Stimulated activated CD4-positive, alpha-beta T cell treated with anti-CD3 and anti-CD28 coated beads, Interleukin-1b, Interleukin-23, amount 100 ng/mL, for 48 hours (primary cell): Measurements from ENCODE around the gene DOCK4.
A peak's percentile ranks its signal among the peaks of the same experiment; 100 is the strongest.

ENCODE experiments used
- DNase-seq: peaks from one replicate; pipeline ENCODE4 v3.0.0-alpha.2; 2020

Gene DOCK4

GRCh38 chr7:111796671-111797070 is 409.5 kb downstream of the DOCK4 start:
- DNase-seq, result no peak

DNA sequence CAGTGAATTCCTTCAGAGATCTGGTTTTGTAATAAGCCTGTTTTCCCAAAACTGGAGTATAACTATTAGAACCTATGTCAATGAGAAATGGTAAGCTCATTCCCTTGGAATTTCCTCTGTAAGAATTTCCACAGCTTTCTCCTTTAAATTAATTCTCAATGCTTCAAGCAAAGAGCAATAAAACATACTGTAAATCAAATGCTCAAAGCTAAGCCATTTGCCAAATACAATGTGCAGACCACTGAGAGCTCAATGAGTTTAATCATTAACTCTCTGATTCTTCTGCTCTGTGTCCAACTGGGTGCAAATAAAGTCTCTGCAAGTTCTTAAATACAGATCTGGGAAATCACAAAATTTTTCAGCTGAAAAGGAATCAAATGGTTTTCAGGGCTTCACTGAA is 416.3 kb downstream of the DOCK4 start:
- DNase-seq, result no peak

GRCh38 chr7:111789048-111789320 is 417.2 kb downstream of the DOCK4 start:
- no peak for DNase-seq

- no peak for DNase-seq
Measured at GRCh38 chr7:111788286-111789047, 417.7 kb downstream of the DOCK4 start.

DNA sequence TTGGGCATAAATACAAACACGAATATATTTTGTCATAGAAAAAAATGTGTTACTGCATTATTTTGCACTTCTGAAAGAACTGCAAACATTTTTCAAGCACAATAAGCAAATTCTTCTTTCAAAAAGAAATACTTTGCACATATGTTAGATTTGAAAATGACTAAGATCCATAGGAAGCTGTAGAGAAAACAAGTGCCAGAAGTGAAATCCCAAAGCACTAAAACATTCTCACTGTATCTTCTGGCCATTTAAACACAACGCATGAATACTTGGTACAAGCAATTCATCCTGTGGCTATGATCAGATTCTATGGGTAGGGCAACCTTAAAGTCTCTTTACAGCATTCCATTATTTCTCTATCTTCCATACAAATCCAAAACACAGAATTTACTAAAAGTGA is 418.5 kb downstream of the DOCK4 start:
- no peak for DNase-seq

- no peak for DNase-seq
Measured at GRCh38 chr7:111787099-111787498, 419.1 kb downstream of the DOCK4 start.

- no peak for DNase-seq
Measured at GRCh38 chr7:111785076-111785475, 421.1 kb downstream of the DOCK4 start.

DNA sequence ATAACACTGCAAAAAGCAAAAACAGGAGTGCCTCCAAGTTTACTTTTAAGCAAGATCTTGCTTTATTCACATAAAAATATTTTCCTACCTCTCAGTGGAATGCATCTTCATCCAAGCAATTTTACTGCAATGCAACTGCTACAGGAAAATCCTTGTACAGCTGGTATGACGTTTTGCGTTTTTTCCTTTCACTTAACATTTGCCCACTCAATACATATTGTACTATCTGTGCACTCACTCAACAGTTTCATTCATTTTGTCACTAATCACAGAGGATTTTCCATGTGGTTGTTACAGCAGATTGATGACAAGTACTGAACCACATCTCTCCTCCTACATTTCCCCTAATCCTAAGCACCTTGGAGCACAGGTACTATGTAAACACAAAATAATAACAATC is 421.9 kb downstream of the DOCK4 start:
- DNase-seq, result no peak

DNA sequence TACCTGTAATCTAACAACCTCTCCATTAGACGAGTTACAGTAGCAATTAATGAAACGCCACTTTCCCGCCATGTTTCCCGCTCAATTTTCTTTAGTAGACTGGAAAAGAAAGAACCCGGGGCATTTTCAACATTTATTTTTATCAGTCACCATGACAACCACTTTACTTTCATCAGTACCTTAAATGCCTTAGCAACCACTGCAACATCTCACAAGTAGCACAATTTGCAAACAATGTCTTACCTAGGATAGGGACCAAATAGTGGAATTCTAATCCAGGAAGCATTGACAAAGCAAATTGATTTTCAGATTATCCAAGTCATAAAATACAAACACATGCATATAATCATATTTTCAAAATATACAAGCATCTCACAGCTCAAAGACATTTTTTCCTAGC is 422.3 kb downstream of the DOCK4 start:
- DNase-seq, result no peak

DNA sequence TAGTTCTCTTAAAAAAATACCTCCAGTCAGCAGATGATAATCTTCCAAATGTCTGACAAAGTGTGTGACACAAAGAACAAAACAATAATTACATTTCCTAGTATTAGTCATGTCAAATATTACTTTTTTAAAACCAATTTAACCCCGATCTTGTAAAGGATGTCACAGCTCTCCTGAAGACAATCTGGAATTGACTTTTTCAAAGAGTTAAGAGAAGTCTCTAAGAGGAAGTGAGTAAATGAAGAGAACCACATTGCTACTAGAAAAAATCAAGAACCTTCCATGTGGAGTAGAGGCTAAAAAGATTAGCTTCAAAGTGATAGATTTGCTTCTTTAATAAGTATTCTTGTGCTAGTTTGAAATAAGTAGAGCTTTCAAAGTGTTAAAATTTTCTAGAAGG is 425.7 kb downstream of the DOCK4 start:
- DNase-seq, result no peak

GRCh38 chr7:111775206-111775605 is 431.0 kb downstream of the DOCK4 start:
- DNase-seq, result no peak

DNA sequence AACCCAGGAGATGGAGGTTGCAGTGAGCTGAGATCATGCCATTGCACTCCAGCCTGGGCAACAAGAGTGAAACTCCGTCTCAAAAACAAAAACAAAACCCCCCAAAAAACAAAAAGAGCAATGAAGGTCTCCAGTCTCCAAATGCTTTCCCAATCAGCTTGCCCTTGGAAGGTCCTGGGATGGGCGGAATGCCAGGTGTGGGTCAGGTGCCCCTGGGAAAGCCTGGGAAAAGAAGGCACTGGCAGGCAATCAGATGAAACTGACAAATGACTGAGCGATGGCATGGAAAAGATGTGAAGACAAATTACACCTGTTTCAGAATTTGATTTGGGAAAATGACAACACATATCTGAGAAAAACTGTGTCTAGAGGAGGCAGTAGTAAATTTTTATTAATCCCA is 433.5 kb downstream of the DOCK4 start:
- DNase-seq, result no peak

DNA sequence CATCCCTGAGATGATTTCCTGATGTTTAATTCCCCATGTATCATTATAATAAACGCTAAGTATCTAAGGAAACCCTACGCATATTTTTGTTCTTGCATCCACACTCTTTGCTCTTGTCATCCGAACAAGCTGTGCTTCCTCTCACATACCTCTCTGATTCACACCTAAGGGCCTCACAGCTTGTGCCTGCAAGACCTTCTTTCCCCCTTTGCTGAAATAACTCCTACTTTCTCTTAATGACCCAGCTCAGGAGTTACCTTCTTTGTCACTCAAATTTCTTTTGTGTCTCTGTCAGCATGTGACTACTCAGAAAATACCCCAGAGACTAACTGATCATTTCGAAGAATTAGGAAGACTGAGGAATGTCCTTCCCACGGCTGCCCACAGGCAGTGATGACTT is 434.6 kb downstream of the DOCK4 start:
- no peak for DNase-seq

DNA sequence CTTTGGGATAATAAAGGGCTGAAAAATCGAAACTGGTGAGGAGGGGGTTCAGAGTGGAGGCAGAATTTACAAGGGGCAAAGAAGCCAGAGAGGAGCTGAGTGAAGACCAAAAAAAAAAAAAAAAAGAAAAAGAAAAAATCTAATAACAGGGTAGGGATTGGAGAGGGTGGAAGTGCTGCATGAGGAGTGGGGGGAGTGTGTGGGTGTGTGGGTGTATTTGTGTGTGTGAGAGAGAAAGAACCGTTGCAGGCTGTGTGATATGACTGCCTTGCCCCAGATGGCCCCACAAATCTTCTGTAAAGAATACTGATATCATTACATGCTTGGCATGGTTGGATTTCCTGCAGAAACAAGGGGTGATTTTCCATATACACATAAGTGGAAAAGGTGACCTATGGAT is 436.1 kb downstream of the DOCK4 start:
- no peak for DNase-seq

DNA sequence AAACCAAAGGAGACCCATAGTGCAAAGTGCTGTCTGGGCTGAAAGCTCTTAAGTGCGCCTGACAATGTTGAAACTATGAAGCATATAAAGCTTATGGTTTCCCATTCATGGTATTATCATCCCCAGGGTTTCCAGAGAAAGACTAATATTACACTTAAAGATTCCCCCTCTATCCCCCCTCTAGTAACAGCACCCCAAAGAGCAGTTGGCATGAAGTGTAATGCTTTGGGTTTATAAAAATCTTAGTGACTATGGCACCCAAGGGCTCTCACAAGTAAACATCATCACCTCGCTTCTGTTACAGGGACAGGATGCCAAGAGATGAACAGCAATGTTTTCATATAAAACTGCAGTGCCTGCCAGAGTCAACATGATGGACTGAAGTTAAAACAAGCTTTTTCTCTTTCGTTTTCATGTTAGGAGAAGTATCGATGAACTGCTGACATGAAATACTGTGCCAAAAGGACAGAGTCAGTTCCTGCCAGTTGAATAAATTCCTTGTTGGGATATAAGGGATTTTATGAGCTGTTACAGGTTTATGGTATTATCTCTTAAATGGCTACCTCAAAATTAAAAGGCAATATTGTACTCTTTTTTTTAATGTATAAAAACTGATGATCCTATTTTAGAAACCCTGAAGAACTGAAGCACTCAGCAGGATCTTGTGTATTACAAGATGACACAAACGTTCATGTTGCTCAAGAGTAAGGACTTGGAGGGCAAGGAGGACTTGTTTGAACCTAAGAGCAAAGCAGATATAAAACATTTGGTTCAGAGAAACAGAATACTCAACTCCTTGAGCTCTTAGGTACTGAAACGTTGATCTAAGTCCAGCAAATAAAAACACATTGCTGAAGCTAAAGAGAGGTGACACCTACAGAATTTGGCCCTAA is 440.2 kb downstream of the DOCK4 start:
- DNase-seq, result no peak

- DNase-seq, result no peak
Measured at GRCh38 chr7:111763221-111763801, 442.9 kb downstream of the DOCK4 start.

DNA sequence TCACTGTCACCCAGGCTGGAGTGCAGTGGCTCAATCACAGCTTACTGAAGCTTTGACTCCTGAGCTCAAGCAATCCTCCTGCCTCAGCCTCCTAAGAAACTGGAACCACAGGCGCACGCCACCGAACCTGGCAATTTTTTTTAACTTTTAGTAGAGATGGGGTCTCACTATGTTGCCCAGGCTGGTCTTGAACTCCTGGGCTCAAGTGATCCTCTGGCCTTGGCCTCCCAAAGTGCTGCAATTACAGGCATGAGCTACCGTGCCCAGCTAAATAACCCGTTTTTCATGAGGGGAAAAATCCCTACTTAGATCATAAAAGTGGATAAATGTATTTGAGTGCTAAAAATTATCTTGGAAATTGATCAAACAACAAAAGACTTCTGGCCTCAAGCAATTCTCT is 443.4 kb downstream of the DOCK4 start:
- no peak for DNase-seq

GRCh38 chr7:111762211-111762610 is 444.0 kb downstream of the DOCK4 start:
- DNase-seq, result no peak

GRCh38 chr7:111760043-111760442 is 446.2 kb downstream of the DOCK4 start:
- no peak for DNase-seq

GRCh38 chr7:111758332-111758731 is 447.9 kb downstream of the DOCK4 start:
- DNase-seq, result no peak

- DNase-seq, result no peak
Measured at GRCh38 chr7:111756687-111757178, 449.5 kb downstream of the DOCK4 start.

GRCh38 chr7:111755383-111755782 is 450.8 kb downstream of the DOCK4 start:
- DNase-seq, result no peak

GRCh38 chr7:111753968-111754367 is 452.2 kb downstream of the DOCK4 start:
- DNase-seq, result no peak

- DNase-seq, result peak; percentile 58
Measured at GRCh38 chr7:111752022-111752582, 454.1 kb downstream of the DOCK4 start.
